ACC112 (cell line): Measurements from ENCODE around the gene BRAF.
"Not testable (repeated sequence)": the region's sequence is repeated elsewhere in the genome, so short reads cannot be mapped to it uniquely, and the experiment has no call there.

ENCODE experiments used
- H2AFZ ChIP-seq: fragments of 200-600 bp; sonication (generic); one replicate; pipeline ENCODE4 v1.6.0; 2017; ENCODE audit warnings: antibody characterized with exemption, low read length; ENCODE audit not compliant: unreplicated experiment
- H3K27ac ChIP-seq: fragments of 200-600 bp; sonication (generic); 2 replicates; pipeline ENCODE4 v1.5.1; 2014; ENCODE audit warnings: low read depth, mild to moderate bottlenecking, antibody characterized with exemption, low read length, moderate library complexity
- H3K27me3 ChIP-seq: fragments of 200-600 bp; sonication (generic); 2 replicates; pipeline ENCODE4 v1.6.1; 2014; ENCODE audit warnings: mild to moderate bottlenecking, antibody characterized with exemption, low read length, moderate library complexity, mixed read lengths; ENCODE audit not compliant: insufficient read depth
- H3K36me3 ChIP-seq: fragments of 200-600 bp; sonication (generic); 2 replicates; pipeline ENCODE4 v1.6.1; 2016; ENCODE audit warnings: mild to moderate bottlenecking, antibody characterized with exemption, low read length, moderate library complexity, mixed read lengths; ENCODE audit not compliant: insufficient read depth
- H3K4me1 ChIP-seq: fragments of 200-600 bp; sonication (generic); one replicate; pipeline ENCODE4 v1.6.1; 2016; ENCODE audit warnings: low read length, mixed read lengths; ENCODE audit not compliant: insufficient read depth, unreplicated experiment, control insufficient read depth
- H3K4me3 ChIP-seq: fragments of 200-600 bp; sonication (generic); 2 replicates; pipeline ENCODE4 v1.5.1; 2014; ENCODE audit warnings: mild to moderate bottlenecking, low read depth, low read length
- H3K79me2 ChIP-seq: fragments of 200-600 bp; sonication (generic); one replicate; pipeline ENCODE4 v1.6.0; 2016; ENCODE audit warnings: low read length; ENCODE audit not compliant: control insufficient read depth, unreplicated experiment, insufficient read depth

BRAF gene

GRCh38 chr7:140684066-140684950 is 240.4 kb downstream of the BRAF start:
- H2AFZ ChIP-seq = no peak overlapping the region
- H3K36me3 ChIP-seq = no peaks in the 10 kb centered on the region
- H3K4me3 ChIP-seq = no peak overlapping the region
- no peaks in the 10 kb centered on the region for H3K4me1 ChIP-seq
- no peaks in the 10 kb centered on the region for H3K27me3 ChIP-seq
- no peak overlapping the region for H3K27ac ChIP-seq
- no peaks in the 10 kb centered on the region for H3K79me2 ChIP-seq

GRCh38 chr7:140683657-140684056 is 241.1 kb downstream of the BRAF start:
- Histone ChIP-seq H3K4me1 (no peaks in the 10 kb centered on the region), H2AFZ (no peak overlapping the region), H3K27ac (no peak overlapping the region), H3K79me2 (no peaks in the 10 kb centered on the region), H3K36me3 (no peaks in the 10 kb centered on the region), H3K27me3 (no peaks in the 10 kb centered on the region), H3K4me3 (no peak overlapping the region)

- no peaks in the 10 kb centered on the region for H3K79me2 ChIP-seq
- H2AFZ ChIP-seq = no peak overlapping the region
- no peak overlapping the region for H3K27ac ChIP-seq
- H3K27me3 ChIP-seq = no peaks in the 10 kb centered on the region
- no peaks in the 10 kb centered on the region for H3K4me1 ChIP-seq
- H3K36me3 ChIP-seq = no peaks in the 10 kb centered on the region
- no peak overlapping the region for H3K4me3 ChIP-seq
Measured at GRCh38 chr7:140681766-140682165, 243.0 kb downstream of the BRAF start.

- H3K36me3 ChIP-seq = no peaks in the 10 kb centered on the region
Measured at GRCh38 chr7:140680886-140681285, 243.8 kb downstream of the BRAF start.

GRCh38 chr7:140679186-140679585 is 245.5 kb downstream of the BRAF start:
- Histone ChIP-seq H3K4me1 (peaks cover 9% of the 10 kb centered on the region), H2AFZ (no peak overlapping the region), H3K27ac (no peak overlapping the region), H3K4me3 (no peak overlapping the region), H3K79me2 (no peaks in the 10 kb centered on the region), H3K36me3 (no peaks in the 10 kb centered on the region), H3K27me3 (no peaks in the 10 kb centered on the region)

More at GRCh38 chr7:140680886-140681285, 243.8 kb downstream of the BRAF start:
- Histone ChIP-seq H3K79me2 (no peaks in the 10 kb centered on the region), H3K27ac (no peak overlapping the region), H3K4me3 (no peak overlapping the region), H3K27me3 (no peaks in the 10 kb centered on the region), H3K4me1 (peaks cover 2% of the 10 kb centered on the region), H2AFZ (no peak overlapping the region)

GRCh38 chr7:140678816-140679130 is 246.0 kb downstream of the BRAF start:
- H3K27ac ChIP-seq = no peak overlapping the region
- no peaks in the 10 kb centered on the region for H3K27me3 ChIP-seq
- no peak overlapping the region for H3K4me3 ChIP-seq
- H3K36me3 ChIP-seq = no peaks in the 10 kb centered on the region
- peaks cover 13% of the 10 kb centered on the region for H3K4me1 ChIP-seq
- H2AFZ ChIP-seq = no peak overlapping the region
- H3K79me2 ChIP-seq = no peaks in the 10 kb centered on the region

GRCh38 chr7:140678081-140678815 is 246.5 kb downstream of the BRAF start:
- Histone ChIP-seq H2AFZ (no peak overlapping the region), H3K27me3 (no peaks in the 10 kb centered on the region), H3K4me3 (no peak overlapping the region), H3K79me2 (no peaks in the 10 kb centered on the region), H3K27ac (no peak overlapping the region), H3K36me3 (no peaks in the 10 kb centered on the region), H3K4me1 (peaks cover 15% of the 10 kb centered on the region)

- Histone ChIP-seq H3K4me1 (peaks cover 15% of the 10 kb centered on the region), H3K27me3 (no peaks in the 10 kb centered on the region), H3K79me2 (no peaks in the 10 kb centered on the region), H3K27ac (no peak overlapping the region), H3K36me3 (no peaks in the 10 kb centered on the region), H3K4me3 (no peak overlapping the region), H2AFZ (no peak overlapping the region)
Measured at GRCh38 chr7:140677496-140677895, 247.2 kb downstream of the BRAF start.

- H3K36me3 ChIP-seq, H3K79me2 ChIP-seq, H3K27ac ChIP-seq, H3K27me3 ChIP-seq, H2AFZ ChIP-seq, H3K4me3 ChIP-seq: not testable (repeated sequence)
- peaks cover 15% of the 10 kb centered on the region for H3K4me1 ChIP-seq
Measured at GRCh38 chr7:140676956-140677355, 247.8 kb downstream of the BRAF start.

GRCh38 chr7:140676306-140676705 is 248.4 kb downstream of the BRAF start:
- Histone ChIP-seq H3K4me1 (peaks cover 15% of the 10 kb centered on the region), H3K79me2 (no peaks in the 10 kb centered on the region), H3K27ac (no peak overlapping the region), H3K36me3 (no peaks in the 10 kb centered on the region), H3K4me3 (no peak overlapping the region), H3K27me3 (no peaks in the 10 kb centered on the region), H2AFZ (no peak overlapping the region)

GRCh38 chr7:140675726-140676125 is 249.0 kb downstream of the BRAF start:
- Histone ChIP-seq H3K36me3 (no peaks in the 10 kb centered on the region), H3K27ac (no peak overlapping the region), H3K79me2 (no peaks in the 10 kb centered on the region), H3K4me3 (no peak overlapping the region), H3K4me1 (peaks cover 15% of the 10 kb centered on the region), H2AFZ (no peak overlapping the region), H3K27me3 (no peaks in the 10 kb centered on the region)
